Glutamatergic neuron (in vitro differentiated cells): ENCODE measurements around the gene TMUB2. TPM values are rescaled to one million over a fixed set of nuclear protein-coding genes. Genes with fewer than 3 reads are reported as not detected.

Source experiments
- DNase-seq: peaks from one replicate; pipeline ENCODE4 v3.0.0; 2022
- H3K27ac Mint-ChIP-seq: one replicate; pipeline ENCODE4 v1.8.0; 2020; ENCODE audit warnings: mild to moderate bottlenecking, mixed read lengths, inconsistent platforms; ENCODE audit not compliant: unreplicated experiment
- H3K27me3 Mint-ChIP-seq: one replicate; pipeline ENCODE4 v1.8.0; 2020; ENCODE audit warnings: mild to moderate bottlenecking, moderate library complexity, mixed read lengths, inconsistent platforms; ENCODE audit not compliant: unreplicated experiment
- H3K36me3 Mint-ChIP-seq: one replicate; pipeline ENCODE4 v1.8.0; 2020; ENCODE audit warnings: mild to moderate bottlenecking, mixed read lengths, inconsistent platforms; ENCODE audit not compliant: unreplicated experiment
- H3K4me1 Mint-ChIP-seq: one replicate; pipeline ENCODE4 v1.8.0; 2020; ENCODE audit warnings: mild to moderate bottlenecking, low read depth, mixed read lengths, inconsistent platforms; ENCODE audit not compliant: unreplicated experiment
- H3K4me3 Mint-ChIP-seq: one replicate; pipeline ENCODE4 v1.8.0; 2020; ENCODE audit warnings: mild to moderate bottlenecking, mixed read lengths, inconsistent platforms; ENCODE audit not compliant: unreplicated experiment
- H3K9me3 Mint-ChIP-seq: one replicate; pipeline ENCODE4 v1.8.0; 2020; ENCODE audit warnings: mild to moderate bottlenecking, moderate library complexity, mixed read lengths, inconsistent platforms; ENCODE audit not compliant: unreplicated experiment
- CTCF ChIP-seq: fragments of 200-600 bp; sonication (generic); IDR thresholded peaks from one replicate; pipeline ENCODE4 v1.5.0; 2021; ENCODE audit not compliant: partially characterized antibody, unreplicated experiment
- total RNA-seq: library from RNA; stranded (reverse); fragmentation: NEBNext Ultra II Directional; extraction: Animal tissue kit (Norgen Biotek cat#: 25700); gene quantifications from one replicate; pipeline ENCODE4 v1.2.1, GENCODE V29; 2021; ENCODE audit not compliant: unreplicated experiment

TMUB2 gene
- total RNA-seq, 1 donor from 2014 or later: 52.1 TPM

- Mint-ChIP-seq H3K36me3 (no peaks in the 10 kb centered on the region), H3K4me1 (peaks cover 7% of the 10 kb centered on the region), H3K9me3 (peaks cover 6% of the 10 kb centered on the region), H3K4me3 (no peak overlapping the region), H3K27ac (peak overlapping the region; percentile 66), H3K27me3 (peaks cover 13% of the 10 kb centered on the region)
- no peak for TF ChIP-seq CTCF
- no peak for DNase-seq
These were observed 4.6 kb downstream of the TMUB2 start for GRCh38 chr17:44191369-44191768.

GRCh38 chr17:44191941-44192496, 5.2 kb downstream of the TMUB2 start:
- H3K4me1 Mint-ChIP-seq: peaks cover 7% of the 10 kb centered on the region
- no peaks in the 10 kb centered on the region for H3K36me3 Mint-ChIP-seq
- peaks cover 7% of the 10 kb centered on the region for H3K27me3 Mint-ChIP-seq
- H3K27ac Mint-ChIP-seq: no peak overlapping the region
- DNase-seq: no peak
- peaks cover 2% of the 10 kb centered on the region for H3K9me3 Mint-ChIP-seq
- TF ChIP-seq CTCF: no peak
- H3K4me3 Mint-ChIP-seq: no peak overlapping the region

- no peak overlapping the region for H3K27ac Mint-ChIP-seq
- no peak overlapping the region for H3K4me3 Mint-ChIP-seq
- H3K9me3 Mint-ChIP-seq: peaks cover 2% of the 10 kb centered on the region
- DNase-seq: no peak
- H3K36me3 Mint-ChIP-seq: no peaks in the 10 kb centered on the region
- H3K27me3 Mint-ChIP-seq: peaks cover 6% of the 10 kb centered on the region
- no peak for TF ChIP-seq CTCF
- H3K4me1 Mint-ChIP-seq: peaks cover 7% of the 10 kb centered on the region
These were observed 6.0 kb downstream of the TMUB2 start for GRCh38 chr17:44192750-44193149.

- TF ChIP-seq CTCF: no peak
- Mint-ChIP-seq H3K27ac (no peak overlapping the region), H3K27me3 (peaks cover 6% of the 10 kb centered on the region), H3K4me3 (no peak overlapping the region), H3K4me1 (peaks cover 6% of the 10 kb centered on the region), H3K36me3 (no peaks in the 10 kb centered on the region), H3K9me3 (peaks cover 2% of the 10 kb centered on the region)
- no peak for DNase-seq
These were observed 6.7 kb downstream of the TMUB2 start for GRCh38 chr17:44193326-44194084.

GRCh38 chr17:44197107-44197506, 10.3 kb downstream of the TMUB2 start:
- Mint-ChIP-seq H3K4me1 (peaks cover 11% of the 10 kb centered on the region), H3K4me3 (peak overlapping the region; percentile 42), H3K27ac (peak overlapping the region; percentile 67), H3K36me3 (no peaks in the 10 kb centered on the region), H3K27me3 (peaks cover 7% of the 10 kb centered on the region), H3K9me3 (peaks cover 7% of the 10 kb centered on the region)
- no peak for TF ChIP-seq CTCF
- DNase-seq: no peak
